ENCODE data around the gene HOXA5. TPM values are rescaled to one million over a fixed set of nuclear protein-coding genes. Genes with fewer than 3 reads are reported as not detected.

HOXA5 gene
- total RNA-seq, 2 experiments from 2014 or later, result 3.4 to 7.4 TPM

DNA sequence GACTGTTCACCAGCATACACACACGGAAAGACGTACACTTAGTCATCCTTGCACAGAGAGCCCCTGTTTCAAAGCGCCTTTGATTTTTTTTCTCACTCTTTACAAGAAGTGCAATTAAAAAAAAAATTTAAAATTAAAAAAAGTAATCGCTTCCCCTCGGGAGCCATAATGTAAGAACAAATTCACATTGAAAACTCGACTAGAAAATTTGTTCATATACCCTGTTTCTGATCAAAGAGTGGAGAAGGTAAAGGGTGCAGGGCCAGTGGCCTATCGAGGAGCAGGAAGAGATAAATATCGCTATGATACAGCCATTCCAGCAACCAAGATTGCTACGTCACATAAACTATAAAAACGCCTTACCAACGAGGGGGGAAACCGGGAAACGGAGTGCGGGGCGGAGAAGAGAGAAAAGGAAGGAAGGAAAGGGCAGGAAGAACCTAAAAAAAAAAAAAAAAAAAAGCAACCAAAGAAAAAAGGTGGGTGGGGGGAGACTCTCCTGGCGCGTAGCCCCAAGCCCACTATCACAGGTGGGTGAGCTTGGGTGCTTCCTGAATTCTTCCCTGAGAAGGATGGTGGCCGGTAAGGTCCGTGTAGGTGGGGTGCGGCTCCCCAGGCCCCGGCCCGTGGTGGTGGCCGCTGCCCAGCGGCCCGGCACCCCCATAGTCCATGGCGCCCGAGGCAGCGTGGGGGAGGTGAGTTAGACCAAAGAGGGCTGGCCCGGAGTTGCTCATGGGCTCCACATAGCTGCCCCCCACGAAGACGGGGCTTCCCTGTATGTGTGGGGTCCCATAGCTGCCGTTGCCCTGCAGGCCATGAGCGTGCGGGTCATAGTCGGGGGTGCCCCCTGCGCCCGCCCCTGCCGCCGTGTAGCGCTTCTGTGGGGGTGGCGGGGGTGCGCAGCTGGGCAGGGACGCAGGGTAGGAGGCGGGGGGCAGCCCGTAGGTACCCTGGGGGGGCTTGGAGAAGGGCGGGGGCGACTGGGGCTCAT lies 35.8 kb downstream of the HOXA5 start:
- no peak for DNase-seq (ENCODE audit: low spot score)
- H3K79me2 ChIP-seq (ENCODE audit: insufficient read depth, low read depth, low read length), result no peaks in the 10 kb centered on the region
- H3K4me3 ChIP-seq (ENCODE audit: low read depth, low read length, poor library complexity, severe bottlenecking), result no peak overlapping the region
- H4K20me1 ChIP-seq (ENCODE audit: insufficient read depth, low read length), result no peaks in the 10 kb centered on the region
- intact Hi-C loops (cut with micrococcal nuclease; ENCODE audit: unreplicated experiment), result no loop called here
- no peak overlapping the region for H3K4me2 ChIP-seq (ENCODE audit: low read length)
- H3K9me2 ChIP-seq (ENCODE audit: insufficient read depth, low read length), result no peaks in the 10 kb centered on the region
- no TSS peak for BruUV-seq (replicated peaks)
- H2AFZ ChIP-seq (ENCODE audit: low read length), result no peak overlapping the region
- H3K27ac ChIP-seq (ENCODE audit: low read depth, low read length, poor library complexity, severe bottlenecking), result no peak overlapping the region
- no peaks in the 10 kb centered on the region for H3K9me3 ChIP-seq (ENCODE audit: low read length)
- no peaks in the 10 kb centered on the region for H3K4me1 ChIP-seq (ENCODE audit: insufficient read depth, low read length, poor library complexity, severe bottlenecking)
- TF ChIP-seq EZH2phosphoT487 (IDR thresholded peaks at IDR 0.05; ENCODE audit: borderline replicate concordance, low read depth, low read length), result no peak
- TF ChIP-seq, protein P1, sequence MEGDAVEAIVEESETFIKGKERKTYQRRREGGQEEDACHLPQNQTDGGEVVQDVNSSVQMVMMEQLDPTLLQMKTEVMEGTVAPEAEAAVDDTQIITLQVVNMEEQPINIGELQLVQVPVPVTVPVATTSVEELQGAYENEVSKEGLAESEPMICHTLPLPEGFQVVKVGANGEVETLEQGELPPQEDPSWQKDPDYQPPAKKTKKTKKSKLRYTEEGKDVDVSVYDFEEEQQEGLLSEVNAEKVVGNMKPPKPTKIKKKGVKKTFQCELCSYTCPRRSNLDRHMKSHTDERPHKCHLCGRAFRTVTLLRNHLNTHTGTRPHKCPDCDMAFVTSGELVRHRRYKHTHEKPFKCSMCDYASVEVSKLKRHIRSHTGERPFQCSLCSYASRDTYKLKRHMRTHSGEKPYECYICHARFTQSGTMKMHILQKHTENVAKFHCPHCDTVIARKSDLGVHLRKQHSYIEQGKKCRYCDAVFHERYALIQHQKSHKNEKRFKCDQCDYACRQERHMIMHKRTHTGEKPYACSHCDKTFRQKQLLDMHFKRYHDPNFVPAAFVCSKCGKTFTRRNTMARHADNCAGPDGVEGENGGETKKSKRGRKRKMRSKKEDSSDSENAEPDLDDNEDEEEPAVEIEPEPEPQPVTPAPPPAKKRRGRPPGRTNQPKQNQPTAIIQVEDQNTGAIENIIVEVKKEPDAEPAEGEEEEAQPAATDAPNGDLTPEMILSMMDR (conservative IDR thresholded peaks at IDR 0.05; ENCODE audit: low read length), result no peak
- no peaks in the 10 kb centered on the region for H3K36me3 ChIP-seq (ENCODE audit: insufficient read depth, low read length)
- ChIA-PET CTCF (ENCODE audit: unreplicated experiment) (no interaction called here), POLR2A (no interaction called here)

DNA sequence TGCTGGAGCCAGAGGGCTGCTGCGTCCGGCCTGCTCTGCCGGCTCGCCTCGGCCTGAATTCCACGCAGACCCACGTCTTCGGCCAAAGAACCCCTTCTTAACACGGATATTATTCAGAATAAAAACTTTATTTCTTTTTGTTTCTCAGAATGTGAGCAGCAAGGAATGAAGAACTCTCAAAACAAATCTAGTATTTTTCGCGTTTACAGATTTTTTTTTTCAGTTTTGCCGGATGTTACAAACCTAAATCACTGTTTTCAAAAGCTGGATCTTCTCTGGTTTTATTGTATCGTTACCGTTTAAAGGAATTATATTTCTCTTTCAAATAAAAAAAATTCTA lies 36.6 kb downstream of the HOXA5 start:
- no TSS peak for BruUV-seq (replicated peaks)
- no peaks in the 10 kb centered on the region for H3K79me2 ChIP-seq (ENCODE audit: insufficient read depth, low read depth, low read length)
- POLR2A ChIA-PET, result no interaction called here

More for the DNA sequence above, 36.6 kb downstream of the HOXA5 start:
- Histone ChIP-seq H3K9me3 (ENCODE audit: low read length) (no peaks in the 10 kb centered on the region), H2AFZ (ENCODE audit: low read length) (no peak overlapping the region), H3K4me3 (ENCODE audit: low read depth, low read length, poor library complexity, severe bottlenecking) (no peak overlapping the region), H3K9me2 (ENCODE audit: insufficient read depth, low read length) (no peaks in the 10 kb centered on the region), H4K20me1 (ENCODE audit: insufficient read depth, low read length) (no peaks in the 10 kb centered on the region), H3K4me1 (ENCODE audit: insufficient read depth, low read length, poor library complexity, severe bottlenecking) (no peaks in the 10 kb centered on the region), H3K4me2 (ENCODE audit: low read length) (no peak overlapping the region), H3K36me3 (ENCODE audit: insufficient read depth, low read length) (no peaks in the 10 kb centered on the region), H3K27ac (ENCODE audit: low read depth, low read length, poor library complexity, severe bottlenecking) (no peak overlapping the region)
- CTCF ChIA-PET (ENCODE audit: unreplicated experiment), result no interaction called here
- intact Hi-C loops (cut with micrococcal nuclease; ENCODE audit: unreplicated experiment), result no loop called here
- TF ChIP-seq, protein P1 (conservative IDR thresholded peaks at IDR 0.05; ENCODE audit: low read length), result no peak
- no peak for DNase-seq (ENCODE audit: low spot score)

Data from OCI-LY7 (cell line).